ENCODE results near the gene PNPLA5. TPM values are rescaled to one million over a fixed set of nuclear protein-coding genes. Genes with fewer than 3 reads are reported as not detected.

Gene PNPLA5
- total RNA-seq, 1 donor from 2014 or later: not detected

DNA sequence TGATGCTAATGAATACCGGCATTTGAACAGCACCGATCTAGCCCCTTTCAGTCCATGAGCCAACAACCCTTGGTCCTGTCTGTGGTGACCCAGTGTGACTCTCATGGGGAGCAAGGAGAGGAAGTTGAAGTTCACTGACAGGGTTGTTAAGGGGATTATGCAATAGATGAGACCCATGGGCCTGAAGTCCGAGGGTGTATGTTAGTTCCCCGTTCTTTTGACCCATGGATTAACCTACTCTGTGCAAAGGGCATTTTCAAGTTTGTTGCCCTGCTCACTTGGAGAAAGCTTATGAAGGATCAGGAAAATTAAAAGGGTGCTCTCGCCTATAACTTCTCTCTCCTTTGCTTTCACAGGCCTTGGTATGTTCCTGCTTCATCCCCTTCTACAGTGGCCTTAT is 36.7 kb upstream of the PNPLA5 start:
- peaks cover 2% of the 10 kb centered on the region for H3K27me3 Mint-ChIP-seq (ENCODE audit: unreplicated experiment)
- peaks cover 5% of the 10 kb centered on the region for H3K4me1 Mint-ChIP-seq (ENCODE audit: low read depth, unreplicated experiment)
- no peak for DNase-seq
- H3K36me3 Mint-ChIP-seq (ENCODE audit: unreplicated experiment): no peaks in the 10 kb centered on the region
- peaks cover 2% of the 10 kb centered on the region for H3K9me3 Mint-ChIP-seq (ENCODE audit: unreplicated experiment)
- no peak overlapping the region for H3K27ac Mint-ChIP-seq (ENCODE audit: unreplicated experiment)
- no peak overlapping the region for H3K4me3 Mint-ChIP-seq (ENCODE audit: unreplicated experiment)
- TF ChIP-seq, protein P1, sequence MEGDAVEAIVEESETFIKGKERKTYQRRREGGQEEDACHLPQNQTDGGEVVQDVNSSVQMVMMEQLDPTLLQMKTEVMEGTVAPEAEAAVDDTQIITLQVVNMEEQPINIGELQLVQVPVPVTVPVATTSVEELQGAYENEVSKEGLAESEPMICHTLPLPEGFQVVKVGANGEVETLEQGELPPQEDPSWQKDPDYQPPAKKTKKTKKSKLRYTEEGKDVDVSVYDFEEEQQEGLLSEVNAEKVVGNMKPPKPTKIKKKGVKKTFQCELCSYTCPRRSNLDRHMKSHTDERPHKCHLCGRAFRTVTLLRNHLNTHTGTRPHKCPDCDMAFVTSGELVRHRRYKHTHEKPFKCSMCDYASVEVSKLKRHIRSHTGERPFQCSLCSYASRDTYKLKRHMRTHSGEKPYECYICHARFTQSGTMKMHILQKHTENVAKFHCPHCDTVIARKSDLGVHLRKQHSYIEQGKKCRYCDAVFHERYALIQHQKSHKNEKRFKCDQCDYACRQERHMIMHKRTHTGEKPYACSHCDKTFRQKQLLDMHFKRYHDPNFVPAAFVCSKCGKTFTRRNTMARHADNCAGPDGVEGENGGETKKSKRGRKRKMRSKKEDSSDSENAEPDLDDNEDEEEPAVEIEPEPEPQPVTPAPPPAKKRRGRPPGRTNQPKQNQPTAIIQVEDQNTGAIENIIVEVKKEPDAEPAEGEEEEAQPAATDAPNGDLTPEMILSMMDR (IDR thresholded peaks at IDR 0.05; ENCODE audit: partially characterized antibody, unreplicated experiment): no peak

DNA sequence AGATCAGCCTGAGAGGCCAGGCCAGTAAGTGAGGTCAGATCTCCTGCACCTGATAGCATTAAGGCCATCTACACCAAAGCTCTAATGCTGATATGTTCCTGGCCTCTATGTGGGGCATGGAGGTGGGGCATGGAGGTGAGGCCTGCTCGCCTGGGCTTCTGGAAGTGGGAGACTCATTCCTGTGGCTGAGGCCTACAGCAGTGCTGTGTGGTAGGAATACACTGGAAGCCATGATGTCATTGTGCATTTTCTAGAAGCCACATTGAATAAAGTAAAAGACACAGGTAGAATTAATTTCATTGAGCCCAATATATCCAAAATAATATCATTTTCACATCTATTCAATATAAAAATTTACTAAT is 34.5 kb upstream of the PNPLA5 start:
- Mint-ChIP-seq H3K4me3 (ENCODE audit: unreplicated experiment) (no peak overlapping the region), H3K27me3 (ENCODE audit: unreplicated experiment) (peaks cover 2% of the 10 kb centered on the region), H3K4me1 (ENCODE audit: low read depth, unreplicated experiment) (peaks cover 11% of the 10 kb centered on the region), H3K27ac (ENCODE audit: unreplicated experiment) (no peak overlapping the region), H3K9me3 (ENCODE audit: unreplicated experiment) (peaks cover 2% of the 10 kb centered on the region), H3K36me3 (ENCODE audit: unreplicated experiment) (no peaks in the 10 kb centered on the region)
- TF ChIP-seq, protein P1 (IDR thresholded peaks at IDR 0.05; ENCODE audit: partially characterized antibody, unreplicated experiment): no peak
- DNase-seq: no peak

DNA sequence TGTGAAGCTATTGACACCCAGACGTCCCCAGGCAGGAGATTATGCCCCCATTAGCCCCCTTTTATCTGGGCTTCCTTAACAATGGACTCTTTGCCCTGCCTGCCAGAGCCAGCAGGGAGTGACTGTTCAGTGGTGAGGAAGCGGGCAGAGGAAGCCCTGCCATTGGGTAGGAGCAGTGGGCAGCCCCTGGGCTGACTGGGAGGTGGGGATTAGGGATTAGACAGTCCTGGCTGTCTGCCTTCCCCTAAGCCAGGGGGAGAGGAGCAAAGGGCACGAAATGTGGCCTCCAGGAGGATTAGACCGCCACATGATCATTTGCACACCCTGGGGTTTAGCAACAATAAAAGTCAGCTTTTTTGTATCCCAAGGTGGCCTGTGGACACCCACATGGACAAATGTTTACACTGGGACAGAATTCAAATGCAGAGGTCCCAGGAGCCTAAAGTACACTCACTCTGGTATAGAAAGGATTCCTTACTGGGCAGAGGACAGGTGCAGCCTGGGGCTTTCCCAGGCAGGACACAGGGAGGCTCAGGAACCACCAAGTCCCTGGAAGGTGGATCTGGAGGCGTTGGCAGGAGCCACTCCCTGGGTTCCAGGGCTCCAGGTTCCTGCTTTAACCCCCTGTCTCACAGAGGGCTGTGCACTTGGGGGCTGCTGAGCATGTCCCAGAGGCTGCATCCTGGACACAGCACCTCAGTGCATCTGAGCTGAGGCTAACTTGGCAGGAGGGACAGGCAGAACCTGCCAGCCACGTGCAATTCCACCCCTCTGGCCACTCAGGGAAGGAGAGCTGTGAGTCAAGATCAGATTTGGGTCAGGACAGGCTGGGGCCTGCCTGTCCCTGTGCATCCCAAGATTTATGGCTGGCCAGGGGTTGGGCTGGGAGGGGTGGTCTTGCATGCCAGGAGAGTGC is 33.9 kb upstream of the PNPLA5 start:
- H3K4me3 Mint-ChIP-seq (ENCODE audit: unreplicated experiment): peak overlapping the region; percentile 83
- no peaks in the 10 kb centered on the region for H3K36me3 Mint-ChIP-seq (ENCODE audit: unreplicated experiment)
- TF ChIP-seq, protein P1 (IDR thresholded peaks at IDR 0.05; ENCODE audit: partially characterized antibody, unreplicated experiment): no peak
- peaks cover 11% of the 10 kb centered on the region for H3K4me1 Mint-ChIP-seq (ENCODE audit: low read depth, unreplicated experiment)
- DNase-seq: no peak
- peaks cover 2% of the 10 kb centered on the region for H3K27me3 Mint-ChIP-seq (ENCODE audit: unreplicated experiment)
- H3K27ac Mint-ChIP-seq (ENCODE audit: unreplicated experiment): peak overlapping the region; percentile 84
- peaks cover 2% of the 10 kb centered on the region for H3K9me3 Mint-ChIP-seq (ENCODE audit: unreplicated experiment)

DNA sequence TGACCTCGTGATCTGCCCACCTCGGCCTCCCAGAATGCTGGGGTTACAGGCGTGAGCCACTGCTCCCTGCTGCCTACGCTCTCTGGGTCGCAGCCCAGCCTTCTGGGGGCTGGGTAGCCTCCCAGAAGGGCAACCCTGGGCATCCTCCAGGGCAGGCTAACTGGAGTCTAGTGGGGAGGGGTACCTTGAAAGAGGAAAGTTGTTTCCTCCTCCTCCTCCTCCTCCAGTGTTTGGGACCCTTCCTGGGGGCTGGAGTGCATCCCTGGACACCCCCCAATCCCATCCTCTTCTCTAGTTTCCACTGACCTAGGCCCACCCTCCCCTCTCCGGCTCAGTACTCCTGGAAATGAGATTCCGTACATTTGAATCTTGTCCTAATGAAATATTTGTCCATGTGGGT is 33.1 kb upstream of the PNPLA5 start:
- DNase-seq: no peak
- no peaks in the 10 kb centered on the region for H3K36me3 Mint-ChIP-seq (ENCODE audit: unreplicated experiment)
- TF ChIP-seq, protein P1 (IDR thresholded peaks at IDR 0.05; ENCODE audit: partially characterized antibody, unreplicated experiment): no peak

More for the DNA sequence above, 33.1 kb upstream of the PNPLA5 start:
- Mint-ChIP-seq H3K27ac (ENCODE audit: unreplicated experiment) (peak overlapping the region; percentile 84), H3K9me3 (ENCODE audit: unreplicated experiment) (peaks cover 2% of the 10 kb centered on the region), H3K4me1 (ENCODE audit: low read depth, unreplicated experiment) (peaks cover 11% of the 10 kb centered on the region), H3K27me3 (ENCODE audit: unreplicated experiment) (peaks cover 2% of the 10 kb centered on the region), H3K4me3 (ENCODE audit: unreplicated experiment) (peak overlapping the region; percentile 83)
